Suppressor macrophage (primary cell): ENCODE measurements around the gene MTOR.
"Not testable (repeated sequence)": the region's sequence is repeated elsewhere in the genome, so short reads cannot be mapped to it uniquely, and the experiment has no call there.

ENCODE experiments used
- DNase-seq, 4 experiments: peaks; one replicate each; pipeline ENCODE4 v3.0.0-alpha.2; 2020 to 2022
- total RNA-seq, 17 experiments: gene quantifications; one replicate each; lab custom pipeline; 2026; ENCODE audit warnings: mixed read lengths in 6 of 17, inconsistent platforms in 3 of 17; lab: John Stamatoyannopoulos, UW

The MTOR gene
- total RNA-seq: 90.6 to 152 (median 126) reads per million in 17 experiments

DNA sequence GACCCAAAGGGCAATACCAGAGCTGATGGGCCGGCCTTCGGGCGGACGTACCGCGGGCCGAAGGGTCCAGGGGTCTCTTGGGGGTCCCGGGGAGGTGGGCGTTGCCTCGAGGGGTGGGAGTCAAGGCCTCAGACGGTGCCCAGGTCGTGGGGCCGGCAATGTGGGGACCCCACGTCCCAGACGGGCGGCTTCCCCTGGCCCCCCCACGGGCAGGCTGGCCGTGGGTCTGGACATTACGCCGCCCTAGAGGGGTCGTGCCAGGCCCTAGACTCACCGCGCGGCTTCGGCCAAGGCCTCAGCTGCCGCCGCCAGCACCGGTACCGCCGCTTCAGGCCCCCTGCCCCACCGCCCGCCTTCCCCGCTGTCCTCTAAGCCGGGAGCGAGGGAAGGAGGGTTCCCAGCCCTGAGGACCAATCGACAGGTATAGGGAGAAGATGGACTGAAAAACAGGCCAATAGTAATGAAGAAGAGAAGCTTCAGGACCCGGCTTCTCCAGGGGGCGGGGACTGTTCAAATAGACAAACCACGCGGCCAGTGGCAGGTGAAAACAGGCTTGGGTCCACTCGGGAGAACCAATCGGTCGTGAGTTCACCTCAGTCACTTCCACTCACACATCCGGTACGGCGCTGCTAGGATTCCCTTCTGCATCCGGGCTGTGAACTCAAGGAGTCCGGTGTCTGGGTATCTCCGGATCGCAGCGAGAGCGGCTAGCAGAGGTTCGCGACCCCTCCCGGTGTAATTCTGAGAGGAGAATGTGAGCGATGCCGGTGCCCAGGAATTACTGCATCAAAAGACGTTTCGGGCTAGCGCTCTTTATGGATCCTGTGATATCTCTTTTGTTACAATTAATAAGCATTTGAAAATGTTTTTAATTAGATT lies at the start of gene MTOR:
TSS of gene MTOR (minus strand) at position 381 of the 879 bp plus-strand sequence. CDS start 3,142 bp downstream, outside the sequence.
- DNase-seq: peak; percentile 98 to 100 (median 100)

- no peak for DNase-seq
These were observed 47.0 kb upstream of the MTOR start for GRCh38 chr1:11309385-11309784.

DNA sequence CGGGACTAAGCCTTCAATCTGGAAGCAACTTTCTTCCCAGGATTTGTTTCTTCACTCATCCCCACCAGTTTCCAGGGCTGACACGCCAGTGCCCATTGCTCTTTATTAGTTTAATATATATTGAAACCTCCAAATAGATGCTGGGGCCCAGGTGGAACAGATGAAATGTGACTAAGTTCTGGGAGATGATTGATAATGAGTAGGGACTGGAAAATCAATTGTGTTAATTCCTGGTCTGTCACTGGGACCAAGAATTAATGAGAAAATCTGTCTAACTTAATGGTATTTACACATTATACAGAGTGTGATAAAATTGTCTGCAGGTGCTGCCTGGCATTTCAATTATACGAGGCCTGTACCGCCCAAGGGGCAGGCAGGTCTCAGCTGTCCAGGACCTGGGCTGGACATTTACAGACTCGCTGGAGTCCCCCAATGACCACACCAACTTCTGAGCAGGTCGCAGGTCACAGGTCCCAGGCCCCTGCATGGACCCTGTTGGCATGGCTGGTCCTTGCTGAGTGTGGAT lies 46.4 kb upstream of the MTOR start:
- no peak for DNase-seq

DNA sequence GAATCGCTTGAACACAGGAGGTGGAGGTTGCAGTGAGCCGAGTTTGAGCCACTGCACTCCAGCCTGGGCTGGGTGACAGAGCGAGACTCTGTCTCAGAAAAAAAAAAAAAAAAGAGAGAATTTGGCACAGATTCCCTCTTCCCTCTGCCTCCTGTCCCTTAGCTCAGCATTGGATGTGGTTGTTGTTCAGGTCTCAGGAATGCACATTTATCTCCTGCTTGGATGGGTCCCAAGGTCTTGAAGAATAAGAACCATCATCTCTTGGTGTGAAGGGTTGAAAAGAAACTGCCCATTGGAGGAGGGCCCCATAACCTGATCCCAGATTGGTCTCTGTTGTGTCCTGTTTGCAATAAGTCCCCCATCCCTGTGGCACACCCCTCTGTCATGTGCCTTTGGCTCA lies 45.5 kb upstream of the MTOR start:
- no peak for DNase-seq

GRCh38 chr1:11305516-11305915 lies 43.2 kb upstream of the MTOR start:
- DNase-seq: not testable (repeated sequence)

DNA sequence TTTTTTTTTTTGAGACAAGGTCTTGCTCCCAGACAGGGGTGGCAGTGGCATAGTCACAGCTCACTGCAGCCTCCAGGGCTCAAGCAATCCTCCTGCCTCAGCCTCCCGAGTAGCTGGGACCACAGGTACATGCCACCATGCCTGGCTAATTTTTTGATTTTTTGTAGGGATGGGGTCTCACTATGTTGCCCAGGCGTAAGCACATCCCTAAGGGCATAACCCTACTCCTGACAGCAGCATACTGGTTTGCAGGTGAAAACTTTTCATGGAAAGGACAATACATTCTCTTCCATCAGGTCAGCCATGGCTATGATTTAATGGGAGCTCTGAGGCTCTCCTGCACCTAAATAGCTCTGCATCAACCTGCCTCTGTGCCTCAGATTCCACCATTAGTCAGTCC lies 40.0 kb upstream of the MTOR start:
- DNase-seq: no peak

- no peak for DNase-seq
These were observed 39.2 kb upstream of the MTOR start for GRCh38 chr1:11301601-11302000.

- no peak for DNase-seq
These were observed 36.8 kb upstream of the MTOR start for GRCh38 chr1:11299225-11299574.

DNA sequence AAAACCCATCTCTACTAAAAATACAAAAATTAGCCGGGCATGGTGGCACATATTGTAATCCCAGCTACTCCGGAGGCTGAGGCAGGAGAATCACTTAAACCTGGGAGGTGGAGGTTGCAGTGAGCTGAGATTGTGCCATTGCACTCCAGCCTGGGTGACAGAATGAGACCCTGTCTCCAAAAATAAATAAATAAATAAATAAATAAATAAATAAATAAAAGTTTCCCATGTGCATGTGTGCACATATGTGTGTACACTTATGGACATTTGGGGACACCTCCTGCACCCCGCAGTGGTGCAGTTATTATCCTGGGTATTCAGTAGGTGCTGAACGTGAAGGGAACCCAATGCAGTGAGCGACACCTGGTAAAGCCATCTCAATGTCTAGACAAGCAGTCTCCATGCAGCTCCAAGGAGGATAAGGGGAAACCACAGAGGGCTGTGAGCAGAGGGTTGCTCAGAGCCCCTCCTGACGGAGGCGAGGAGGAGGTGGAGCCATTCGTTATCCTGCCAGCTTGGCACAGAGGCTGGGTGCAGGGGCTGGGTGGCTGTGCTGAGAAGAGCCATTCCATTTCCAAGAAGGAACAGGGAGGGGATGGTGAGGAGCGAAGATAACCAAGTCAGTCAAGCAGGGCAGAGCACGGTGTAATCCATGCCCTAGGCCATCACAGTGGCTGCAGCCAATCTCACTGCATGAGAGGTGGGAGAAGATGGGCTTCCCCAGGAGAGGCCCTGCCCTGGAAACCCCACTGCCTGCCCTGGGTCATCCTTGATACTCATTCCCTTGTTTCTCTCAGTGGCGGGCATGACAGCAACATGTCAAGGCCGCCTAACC lies 36.3 kb upstream of the MTOR start:
- DNase-seq: no peak

DNA sequence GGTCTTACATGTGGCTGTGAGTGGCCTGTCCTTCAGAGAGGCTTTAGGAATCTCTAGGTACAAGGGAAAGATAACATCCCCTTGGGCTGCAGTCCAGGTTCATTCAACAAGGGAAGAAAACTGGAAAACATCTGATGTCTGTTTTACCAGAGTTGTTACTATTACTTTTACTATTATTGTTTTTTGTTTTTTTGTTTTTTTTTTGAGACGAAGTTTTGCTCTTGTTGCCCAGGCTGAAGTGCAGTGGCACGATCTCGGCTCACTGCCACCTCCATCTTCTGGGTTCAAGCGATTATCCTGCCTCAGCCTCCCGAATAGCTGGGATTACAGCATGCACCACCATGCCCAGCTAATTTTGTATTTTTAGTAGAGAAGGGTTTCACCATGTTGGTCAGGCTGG lies 35.4 kb upstream of the MTOR start:
- not testable (repeated sequence) for DNase-seq

GRCh38 chr1:11295905-11296304 lies 33.6 kb upstream of the MTOR start:
- DNase-seq: no peak

- DNase-seq: no peak
These were observed 32.6 kb upstream of the MTOR start for GRCh38 chr1:11294951-11295350.

DNA sequence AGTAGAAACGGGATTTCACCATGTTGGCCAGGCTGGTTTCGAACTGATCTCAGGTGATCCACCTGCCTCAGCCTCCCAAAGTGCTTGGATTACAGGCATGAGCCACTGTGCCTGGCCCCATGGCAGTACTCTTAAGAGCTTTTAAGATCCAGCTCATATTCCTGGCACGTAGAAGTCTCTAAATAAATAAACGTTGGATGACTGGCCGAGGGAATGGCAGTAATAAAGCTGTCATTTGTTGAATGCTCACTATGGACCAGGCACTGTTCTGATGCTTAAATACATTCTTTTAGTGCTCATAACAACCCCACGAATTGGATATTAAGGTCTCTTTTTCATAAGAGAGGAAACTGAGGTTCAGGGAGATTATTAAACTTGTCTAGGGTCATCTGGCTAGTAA lies 31.5 kb upstream of the MTOR start:
- DNase-seq: no peak

- DNase-seq: no peak
These were observed 28.7 kb upstream of the MTOR start for GRCh38 chr1:11291049-11291448.

GRCh38 chr1:11289064-11289463 lies 26.7 kb upstream of the MTOR start:
- no peak for DNase-seq

DNA sequence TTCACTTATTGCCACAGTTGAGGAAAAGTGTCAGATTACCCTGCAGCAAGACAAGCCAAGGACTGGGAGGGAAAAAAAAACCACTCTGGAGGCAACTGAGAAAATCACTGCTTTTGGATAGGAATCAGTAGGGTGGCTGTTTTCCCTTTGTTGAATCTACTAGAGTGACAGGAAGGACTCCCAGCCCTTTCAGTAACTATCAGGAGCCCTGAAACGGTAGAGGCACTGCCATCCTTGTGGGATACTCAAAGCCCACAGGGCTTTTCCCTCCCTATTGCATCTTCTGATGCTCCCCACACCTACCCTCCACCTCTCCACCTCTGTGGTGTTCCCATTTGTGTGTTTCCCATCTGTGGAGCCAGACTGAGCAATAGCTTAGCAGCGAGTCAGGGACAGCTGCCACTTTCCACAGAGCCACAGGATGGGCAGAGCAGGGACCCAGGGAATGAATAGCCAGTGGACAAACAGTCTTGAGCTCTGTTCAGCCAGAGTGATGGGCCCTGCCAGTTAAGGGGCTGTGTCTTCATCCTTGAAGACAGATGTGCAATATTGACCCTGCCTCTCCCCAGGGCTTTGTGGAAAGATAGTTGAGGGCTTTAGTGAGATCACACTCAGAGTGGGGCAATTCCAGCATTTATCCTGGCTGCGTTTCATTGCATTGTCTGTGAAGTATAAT lies 24.5 kb upstream of the MTOR start:
- DNase-seq: no peak

- peak in 3 of 4 experiments; percentile 8 to 28 (median 24) for DNase-seq
These were observed 23.8 kb upstream of the MTOR start for GRCh38 chr1:11285883-11286734.

GRCh38 chr1:11284784-11285183 lies 22.4 kb upstream of the MTOR start:
- no peak for DNase-seq

DNA sequence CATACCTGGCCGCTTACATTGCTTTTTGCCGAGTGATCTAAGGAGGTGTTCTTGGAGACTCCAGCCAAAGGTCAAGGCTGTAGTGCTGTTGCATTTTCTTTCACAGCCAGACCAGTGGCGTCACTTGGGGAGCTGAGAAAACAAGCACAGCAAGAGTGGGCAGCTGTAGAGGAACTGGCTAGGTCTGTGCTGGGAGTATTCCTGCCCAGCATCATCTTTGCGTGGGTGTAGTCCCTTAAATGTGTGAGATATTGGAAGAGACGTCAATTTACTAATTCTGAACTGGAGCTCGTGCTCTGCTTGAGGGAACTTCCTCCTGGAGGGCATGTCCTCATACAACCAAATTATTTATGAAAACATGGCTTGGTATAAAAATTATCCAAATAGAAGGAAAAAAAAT lies 20.8 kb upstream of the MTOR start:
- peak; percentile 37 to 73 (median 64) for DNase-seq

DNA sequence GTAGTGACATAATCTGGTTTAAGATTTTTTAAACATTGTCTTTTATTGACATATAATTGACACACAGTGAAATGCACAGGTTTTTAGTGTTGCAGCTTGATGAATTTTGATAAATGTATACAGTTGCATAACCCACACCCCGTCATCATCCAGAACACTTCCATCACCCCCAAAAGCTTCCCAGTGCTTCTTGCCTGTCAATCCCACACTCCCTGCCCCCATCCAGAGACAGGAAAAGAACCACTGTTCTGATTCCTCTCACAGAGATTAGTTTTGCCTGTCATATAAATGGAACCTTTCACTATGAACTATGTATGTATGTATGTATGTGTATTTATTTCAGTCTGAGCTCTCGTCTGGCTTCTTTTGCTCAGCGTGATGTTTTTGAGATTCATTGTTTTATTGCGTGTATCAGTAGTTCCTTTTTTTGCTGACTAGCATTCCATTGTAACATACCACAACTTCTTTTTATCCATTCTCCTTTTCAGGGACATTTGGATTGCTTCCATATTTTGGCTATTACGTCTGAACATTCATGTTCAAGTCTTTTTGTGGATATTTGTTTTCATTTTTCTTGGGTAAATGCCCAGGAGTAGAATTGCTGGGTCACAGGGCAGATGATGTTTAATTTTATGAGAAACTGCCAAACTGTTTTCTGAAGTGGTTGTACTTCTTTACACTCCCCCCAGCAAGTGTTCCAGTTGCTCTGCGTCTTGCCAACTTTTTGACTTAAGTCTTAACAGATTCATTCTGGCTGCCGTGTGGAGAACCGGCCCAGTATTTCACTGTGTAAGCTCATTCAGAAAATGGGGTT lies 19.4 kb upstream of the MTOR start:
- peak in 3 of 4 experiments; percentile 20 to 58 (median 57) for DNase-seq
